ENCODE results near the gene TMIGD3. TPM values are rescaled to one million over a fixed set of nuclear protein-coding genes. Genes with fewer than 3 reads are reported as not detected.

The TMIGD3 gene
- total and polyA plus RNA-seq, 2 donors = 1.8 to 28.2 TPM

DNA sequence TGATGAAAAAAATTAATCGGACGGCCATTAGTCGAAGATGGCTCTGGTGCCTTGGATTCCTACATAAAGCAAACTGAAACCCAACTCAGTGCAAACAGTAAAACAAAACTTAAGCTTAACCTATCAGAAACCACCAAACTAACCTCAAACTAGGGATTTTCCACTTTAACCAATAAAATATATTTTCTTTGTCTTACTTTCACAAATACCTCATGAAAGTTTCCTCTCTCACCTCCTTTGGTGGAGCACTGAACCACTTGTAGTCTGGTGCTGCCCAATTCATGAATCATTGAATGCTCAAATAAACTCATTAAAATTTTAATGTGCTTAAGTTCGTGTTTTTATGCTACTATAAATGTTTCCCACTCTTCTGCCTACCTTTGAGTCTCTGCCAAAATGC lies 7.0 kb downstream of the TMIGD3 start:
- no peak for DNase-seq (ENCODE audit: low read depth in 6 of 9, low spot score in 9 of 9)
- H3K27me3 ChIP-seq (ENCODE audit: control insufficient read depth in 2 of 2, insufficient read depth in 1 of 2, low read length in 1 of 2) = no peaks in the 10 kb centered on the region
- H3K9me3 ChIP-seq (ENCODE audit: control insufficient read depth in 2 of 2, insufficient read depth in 1 of 2, low read length in 1 of 2) = peaks cover 0 to 2% of the 10 kb centered on the region in 2 donors
- H3K27ac ChIP-seq (ENCODE audit: low read depth in 1 of 2, low read length in 1 of 2) = no peak overlapping the region
- 96% methylated on average over 4 of the region's 4 CpGs for WGBS
- H3K4me3 ChIP-seq (ENCODE audit: low read length in 2 of 2) = no peak overlapping the region
- no peaks in the 10 kb centered on the region for H3K4me1 ChIP-seq (ENCODE audit: control insufficient read depth in 2 of 2, insufficient read depth in 2 of 2, low read length in 2 of 2)
- no peaks in the 10 kb centered on the region for H3K36me3 ChIP-seq (ENCODE audit: control insufficient read depth in 2 of 2, insufficient read depth in 2 of 2, low read length in 1 of 2)

- no peak overlapping the region for H3K4me3 ChIP-seq (ENCODE audit: low read length in 2 of 2)
- H3K36me3 ChIP-seq (ENCODE audit: control insufficient read depth in 2 of 2, insufficient read depth in 2 of 2, low read length in 1 of 2) = no peaks in the 10 kb centered on the region
- no peak overlapping the region for H3K27ac ChIP-seq (ENCODE audit: low read depth in 1 of 2, low read length in 1 of 2)
- H3K9me3 ChIP-seq (ENCODE audit: control insufficient read depth in 2 of 2, insufficient read depth in 1 of 2, low read length in 1 of 2) = no peaks in the 10 kb centered on the region
- 96% methylated on average over 7 of the region's 7 CpGs for WGBS
- H3K27me3 ChIP-seq (ENCODE audit: control insufficient read depth in 2 of 2, insufficient read depth in 1 of 2, low read length in 1 of 2) = no peaks in the 10 kb centered on the region
- no peaks in the 10 kb centered on the region for H3K4me1 ChIP-seq (ENCODE audit: control insufficient read depth in 2 of 2, insufficient read depth in 2 of 2, low read length in 2 of 2)
- DNase-seq (ENCODE audit: low read depth in 6 of 9, low spot score in 9 of 9) = no peak
Observed at GRCh38 chr1:111491070-111491469, 12.4 kb downstream of the TMIGD3 start.

GRCh38 chr1:111490220-111490619 lies 13.2 kb downstream of the TMIGD3 start:
- no peaks in the 10 kb centered on the region for H3K9me3 ChIP-seq (ENCODE audit: control insufficient read depth in 2 of 2, insufficient read depth in 1 of 2, low read length in 1 of 2)
- 96% methylated on average over 4 of the region's 4 CpGs for WGBS
- H3K27me3 ChIP-seq (ENCODE audit: control insufficient read depth in 2 of 2, insufficient read depth in 1 of 2, low read length in 1 of 2) = no peaks in the 10 kb centered on the region
- no peak overlapping the region for H3K27ac ChIP-seq (ENCODE audit: low read depth in 1 of 2, low read length in 1 of 2)
- H3K4me1 ChIP-seq (ENCODE audit: control insufficient read depth in 2 of 2, insufficient read depth in 2 of 2, low read length in 2 of 2) = no peaks in the 10 kb centered on the region
- no peaks in the 10 kb centered on the region for H3K36me3 ChIP-seq (ENCODE audit: control insufficient read depth in 2 of 2, insufficient read depth in 2 of 2, low read length in 1 of 2)
- no peak for DNase-seq (ENCODE audit: low read depth in 6 of 9, low spot score in 9 of 9)
- no peak overlapping the region for H3K4me3 ChIP-seq (ENCODE audit: low read length in 2 of 2)

GRCh38 chr1:111489604-111490003 lies 13.8 kb downstream of the TMIGD3 start:
- Histone ChIP-seq H3K4me3 (ENCODE audit: low read length in 2 of 2) (no peak overlapping the region), H3K4me1 (ENCODE audit: control insufficient read depth in 2 of 2, insufficient read depth in 2 of 2, low read length in 2 of 2) (no peaks in the 10 kb centered on the region), H3K27me3 (ENCODE audit: control insufficient read depth in 2 of 2, insufficient read depth in 1 of 2, low read length in 1 of 2) (no peaks in the 10 kb centered on the region), H3K9me3 (ENCODE audit: control insufficient read depth in 2 of 2, insufficient read depth in 1 of 2, low read length in 1 of 2) (no peaks in the 10 kb centered on the region), H3K36me3 (ENCODE audit: control insufficient read depth in 2 of 2, insufficient read depth in 2 of 2, low read length in 1 of 2) (no peaks in the 10 kb centered on the region), H3K27ac (ENCODE audit: low read depth in 1 of 2, low read length in 1 of 2) (peak overlapping the region in 1 of 2 donors; percentile 37)
- WGBS = 80% methylated on average over 4 of the region's 4 CpGs
- no peak for DNase-seq (ENCODE audit: low read depth in 6 of 9, low spot score in 9 of 9)

GRCh38 chr1:111488669-111489068 lies 14.8 kb downstream of the TMIGD3 start:
- Histone ChIP-seq H3K9me3 (ENCODE audit: control insufficient read depth in 2 of 2, insufficient read depth in 1 of 2, low read length in 1 of 2) (no peaks in the 10 kb centered on the region), H3K27me3 (ENCODE audit: control insufficient read depth in 2 of 2, insufficient read depth in 1 of 2, low read length in 1 of 2) (no peaks in the 10 kb centered on the region), H3K4me3 (ENCODE audit: low read length in 2 of 2) (no peak overlapping the region), H3K4me1 (ENCODE audit: control insufficient read depth in 2 of 2, insufficient read depth in 2 of 2, low read length in 2 of 2) (no peaks in the 10 kb centered on the region), H3K27ac (ENCODE audit: low read depth in 1 of 2, low read length in 1 of 2) (no peak overlapping the region), H3K36me3 (ENCODE audit: control insufficient read depth in 2 of 2, insufficient read depth in 2 of 2, low read length in 1 of 2) (no peaks in the 10 kb centered on the region)
- DNase-seq (ENCODE audit: low read depth in 6 of 9, low spot score in 9 of 9) = no peak
- WGBS = 97% methylated on average over 9 of the region's 9 CpGs

DNA sequence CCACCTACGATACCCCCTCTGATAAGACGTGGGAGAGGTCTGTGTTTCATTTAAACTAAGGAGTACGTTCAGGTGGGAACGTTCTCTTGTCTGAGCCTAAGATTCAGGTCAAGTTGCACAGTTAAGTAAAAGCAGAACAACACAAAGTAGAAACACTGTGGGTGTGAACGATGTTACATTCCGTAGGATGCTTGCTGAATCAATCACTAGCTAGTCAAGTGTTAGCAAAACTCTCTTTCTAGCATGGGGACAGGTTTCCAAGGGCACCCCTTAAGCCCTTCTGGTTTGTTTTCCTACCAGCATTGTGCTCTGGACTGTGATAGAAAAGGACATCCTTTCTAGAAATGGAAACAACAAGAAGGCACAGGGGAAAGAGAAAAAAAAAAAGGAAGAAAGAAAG lies 16.3 kb downstream of the TMIGD3 start:
- no peaks in the 10 kb centered on the region for H3K4me1 ChIP-seq (ENCODE audit: control insufficient read depth in 2 of 2, insufficient read depth in 2 of 2, low read length in 2 of 2)
- H3K36me3 ChIP-seq (ENCODE audit: control insufficient read depth in 2 of 2, insufficient read depth in 2 of 2, low read length in 1 of 2) = no peaks in the 10 kb centered on the region
- no peak for DNase-seq (ENCODE audit: low read depth in 6 of 9, low spot score in 9 of 9)
- no peak overlapping the region for H3K4me3 ChIP-seq (ENCODE audit: low read length in 2 of 2)
- H3K27me3 ChIP-seq (ENCODE audit: control insufficient read depth in 2 of 2, insufficient read depth in 1 of 2, low read length in 1 of 2) = no peaks in the 10 kb centered on the region
- no peak overlapping the region for H3K27ac ChIP-seq (ENCODE audit: low read depth in 1 of 2, low read length in 1 of 2)
- WGBS = 95% methylated on average over 6 of the region's 6 CpGs
- no peaks in the 10 kb centered on the region for H3K9me3 ChIP-seq (ENCODE audit: control insufficient read depth in 2 of 2, insufficient read depth in 1 of 2, low read length in 1 of 2)

GRCh38 chr1:111486431-111486830 lies 17.0 kb downstream of the TMIGD3 start:
- Histone ChIP-seq H3K4me3 (ENCODE audit: low read length in 2 of 2) (no peak overlapping the region), H3K27ac (ENCODE audit: low read depth in 1 of 2, low read length in 1 of 2) (no peak overlapping the region), H3K9me3 (ENCODE audit: control insufficient read depth in 2 of 2, insufficient read depth in 1 of 2, low read length in 1 of 2) (no peaks in the 10 kb centered on the region), H3K27me3 (ENCODE audit: control insufficient read depth in 2 of 2, insufficient read depth in 1 of 2, low read length in 1 of 2) (no peaks in the 10 kb centered on the region), H3K4me1 (ENCODE audit: control insufficient read depth in 2 of 2, insufficient read depth in 2 of 2, low read length in 2 of 2) (peaks cover 0 to 3% of the 10 kb centered on the region in 2 donors), H3K36me3 (ENCODE audit: control insufficient read depth in 2 of 2, insufficient read depth in 2 of 2, low read length in 1 of 2) (no peaks in the 10 kb centered on the region)
- no peak for DNase-seq (ENCODE audit: low read depth in 6 of 9, low spot score in 9 of 9)
- whole genome bisulfite sequencing = 98% methylated on average over 7 of the region's 7 CpGs

DNA sequence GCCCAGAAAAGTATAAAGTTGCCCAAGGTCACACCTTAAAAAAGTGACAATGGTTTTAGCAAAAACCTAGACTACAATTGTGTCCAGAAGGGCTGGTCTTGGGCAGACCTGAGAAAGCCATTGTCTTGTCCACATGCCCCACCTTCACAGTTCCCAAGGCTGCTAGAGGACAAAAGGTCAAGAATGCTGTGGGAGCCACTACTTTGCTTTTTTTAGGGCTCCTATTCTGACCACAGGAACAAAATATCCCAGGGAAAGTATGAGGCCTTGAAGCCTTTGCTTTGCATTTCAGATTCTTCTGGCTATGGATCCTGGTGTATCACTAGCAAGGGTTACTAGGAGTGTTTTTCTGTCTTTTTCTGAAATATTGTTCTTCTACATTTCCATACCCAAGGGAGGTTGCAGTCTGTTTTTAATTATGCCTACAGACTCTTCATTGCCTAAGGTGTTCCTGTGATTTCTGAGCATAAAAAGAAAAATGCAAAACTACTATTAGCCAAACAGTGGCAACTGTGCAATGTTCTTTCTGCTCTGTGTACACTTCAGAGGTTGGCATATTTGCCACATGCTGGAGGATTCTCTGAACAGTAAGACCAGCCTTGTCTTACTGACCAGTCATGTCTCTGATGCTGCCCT lies 18.9 kb downstream of the TMIGD3 start:
- Histone ChIP-seq H3K27me3 (ENCODE audit: control insufficient read depth in 2 of 2, insufficient read depth in 1 of 2, low read length in 1 of 2) (no peaks in the 10 kb centered on the region), H3K4me1 (ENCODE audit: control insufficient read depth in 2 of 2, insufficient read depth in 2 of 2, low read length in 2 of 2) (peaks cover 0 to 5% of the 10 kb centered on the region in 2 donors), H3K36me3 (ENCODE audit: control insufficient read depth in 2 of 2, insufficient read depth in 2 of 2, low read length in 1 of 2) (no peaks in the 10 kb centered on the region), H3K27ac (ENCODE audit: low read depth in 1 of 2, low read length in 1 of 2) (no peak overlapping the region), H3K9me3 (ENCODE audit: control insufficient read depth in 2 of 2, insufficient read depth in 1 of 2, low read length in 1 of 2) (no peaks in the 10 kb centered on the region), H3K4me3 (ENCODE audit: low read length in 2 of 2) (no peak overlapping the region)
- DNase-seq (ENCODE audit: low read depth in 6 of 9, low spot score in 9 of 9) = no peak

DNA sequence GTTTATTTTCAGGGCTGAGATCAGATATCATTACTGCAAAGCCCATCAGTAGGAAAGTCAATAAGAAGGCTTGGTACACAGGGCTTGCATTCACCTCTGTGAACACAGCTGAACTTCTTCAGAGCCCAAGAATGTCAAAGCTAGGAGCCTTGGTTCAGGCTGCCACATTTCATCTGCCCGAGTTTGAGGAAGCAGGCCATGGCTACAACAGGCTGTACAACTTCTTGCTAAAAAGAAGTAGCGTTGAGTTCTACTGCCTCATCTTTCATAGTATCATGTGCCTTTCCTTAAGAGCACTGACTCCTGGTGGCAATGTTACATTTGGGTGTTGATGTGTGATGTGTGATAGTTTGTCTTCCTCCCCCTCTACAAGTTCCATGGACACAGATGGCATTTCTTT lies 19.6 kb downstream of the TMIGD3 start:
- H3K27me3 ChIP-seq (ENCODE audit: control insufficient read depth in 2 of 2, insufficient read depth in 1 of 2, low read length in 1 of 2) = no peaks in the 10 kb centered on the region
- H3K36me3 ChIP-seq (ENCODE audit: control insufficient read depth in 2 of 2, insufficient read depth in 2 of 2, low read length in 1 of 2) = no peaks in the 10 kb centered on the region
- no peak overlapping the region for H3K27ac ChIP-seq (ENCODE audit: low read depth in 1 of 2, low read length in 1 of 2)
- WGBS = 60% methylated on average over 2 of the region's 2 CpGs
- no peaks in the 10 kb centered on the region for H3K9me3 ChIP-seq (ENCODE audit: control insufficient read depth in 2 of 2, insufficient read depth in 1 of 2, low read length in 1 of 2)
- peaks cover 0 to 5% of the 10 kb centered on the region in 2 donors for H3K4me1 ChIP-seq (ENCODE audit: control insufficient read depth in 2 of 2, insufficient read depth in 2 of 2, low read length in 2 of 2)
- DNase-seq (ENCODE audit: low read depth in 6 of 9, low spot score in 9 of 9) = no peak
- H3K4me3 ChIP-seq (ENCODE audit: low read length in 2 of 2) = no peak overlapping the region
